SK-N-SH treated with all-trans-retinoic acid at 6 μM for 48 hours (cell line): Measurements from ENCODE around the gene XPO4.

Experiments used
- CSDC2 ChIP-seq: fragments of 250-450 bp; sonication (Bioruptor Pico); IDR thresholded peaks from 2 replicates; pipeline ENCODE4 v1.5.0; 2020; ENCODE audit warnings: mild to moderate bottlenecking, moderate library complexity
- GLIS3 ChIP-seq: fragments of 250-450 bp; sonication (Bioruptor Pico); IDR thresholded peaks from 2 replicates; pipeline ENCODE4 v1.5.0; 2020; ENCODE audit warnings: mild to moderate bottlenecking, moderate library complexity
- ISL1 ChIP-seq: fragments of 250-450 bp; sonication (Bioruptor Pico); IDR thresholded peaks from 2 replicates; pipeline ENCODE4 v2.1.2; 2022; ENCODE audit warnings: mild to moderate bottlenecking, moderate library complexity
- OSR1 ChIP-seq: fragments of 250-450 bp; sonication (Bioruptor Pico); IDR thresholded peaks from 2 replicates; pipeline ENCODE4 v1.8.0; 2022; ENCODE audit warnings: moderate library complexity, mild to moderate bottlenecking, inconsistent platforms
- PPARA ChIP-seq: fragments of 250-450 bp; sonication (Bioruptor Pico); IDR thresholded peaks from 2 replicates; pipeline ENCODE4 v1.5.0; 2020; ENCODE audit warnings: mild to moderate bottlenecking, borderline replicate concordance
- SNAI2 ChIP-seq: fragments of 250-450 bp; sonication (Bioruptor Pico); IDR thresholded peaks from 2 replicates; pipeline ENCODE4 v1.5.0; 2020; ENCODE audit warnings: mild to moderate bottlenecking, moderate library complexity
- TCF4 ChIP-seq: fragments of 250-450 bp; sonication (Bioruptor Pico); IDR thresholded peaks from 2 replicates; pipeline ENCODE4 v1.8.0; 2021; ENCODE audit warnings: mild to moderate bottlenecking, moderate library complexity, borderline replicate concordance
- TOX ChIP-seq: fragments of 250-450 bp; sonication (Bioruptor Pico); IDR thresholded peaks from 2 replicates; pipeline ENCODE4 v1.8.0; 2021; ENCODE audit warnings: mild to moderate bottlenecking, moderate library complexity, borderline replicate concordance
- ZFP3 ChIP-seq: fragments of 250-450 bp; sonication (Bioruptor Pico); IDR thresholded peaks from 2 replicates; pipeline ENCODE4 v1.5.0; 2020; ENCODE audit warnings: mild to moderate bottlenecking, moderate library complexity
- TF ChIP-seq, protein P1 (sequence below): fragments of 250-450 bp; sonication (Bioruptor Pico); IDR thresholded peaks from 2 replicates; pipeline ENCODE4 v1.5.1; 2020; ENCODE audit warnings: low read depth, mild to moderate bottlenecking, moderate library complexity

DNA sequence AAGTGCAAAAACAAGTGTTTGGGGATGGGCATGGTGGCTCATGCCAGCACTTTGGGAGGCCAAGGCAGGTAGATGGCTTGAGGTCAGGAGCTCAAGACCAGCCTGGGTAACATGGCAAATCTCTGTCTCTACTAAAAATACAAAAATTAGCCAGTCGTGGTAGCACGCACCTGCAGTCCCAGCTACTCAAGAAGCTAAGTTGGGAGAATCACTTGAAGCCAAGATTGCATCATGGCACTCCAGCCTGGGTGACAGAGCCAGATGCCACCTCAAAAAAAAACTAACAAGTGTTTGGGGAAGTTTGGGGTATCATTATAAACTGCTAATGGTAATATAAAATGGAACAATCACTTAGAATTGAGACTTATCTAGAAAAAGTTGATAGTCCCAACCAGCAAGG lies 24.6 kb downstream of the XPO4 start:
- TF ChIP-seq TCF4 (CRISPR knock-in tag) (no peak), SNAI2 (CRISPR knock-in tag) (no peak), PPARA (CRISPR knock-in tag) (no peak), ISL1 (CRISPR knock-in tag) (no peak), TOX (CRISPR knock-in tag) (no peak), GLIS3 (CRISPR knock-in tag) (no peak), OSR1 (CRISPR knock-in tag) (no peak), ZFP3 (CRISPR knock-in tag) (no peak), CSDC2 (no peak)
- TF ChIP-seq, protein P1, sequence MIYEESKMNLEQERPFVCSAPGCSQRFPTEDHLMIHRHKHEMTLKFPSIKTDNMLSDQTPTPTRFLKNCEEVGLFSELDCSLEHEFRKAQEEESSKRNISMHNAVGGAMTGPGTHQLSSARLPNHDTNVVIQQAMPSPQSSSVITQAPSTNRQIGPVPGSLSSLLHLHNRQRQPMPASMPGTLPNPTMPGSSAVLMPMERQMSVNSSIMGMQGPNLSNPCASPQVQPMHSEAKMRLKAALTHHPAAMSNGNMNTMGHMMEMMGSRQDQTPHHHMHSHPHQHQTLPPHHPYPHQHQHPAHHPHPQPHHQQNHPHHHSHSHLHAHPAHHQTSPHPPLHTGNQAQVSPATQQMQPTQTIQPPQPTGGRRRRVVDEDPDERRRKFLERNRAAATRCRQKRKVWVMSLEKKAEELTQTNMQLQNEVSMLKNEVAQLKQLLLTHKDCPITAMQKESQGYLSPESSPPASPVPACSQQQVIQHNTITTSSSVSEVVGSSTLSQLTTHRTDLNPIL (CRISPR knock-in tag), result no peak
